ENCODE results near the gene GRHL1.
"Not testable (repeated sequence)": the region's sequence is repeated elsewhere in the genome, so short reads cannot be mapped to it uniquely, and the experiment has no call there.

The GRHL1 gene

GRCh38 chr2:9919512-9919911, 32.0 kb upstream of the GRHL1 start:
- peaks cover 9 to 21% (median 17%) of the 10 kb centered on the region in 5 donors for H3K36me3 ChIP-seq (ENCODE audit: control insufficient read depth in 5 of 5, insufficient read depth in 5 of 5, low read length in 5 of 5)

GRCh38 chr2:9927020-9927419, 24.5 kb upstream of the GRHL1 start:
- H3K4me1 ChIP-seq (ENCODE audit: control insufficient read depth in 5 of 5, insufficient read depth in 5 of 5, low read length in 5 of 5); H3K9ac ChIP-seq (ENCODE audit: low read length in 5 of 5); H3K4me3 ChIP-seq (ENCODE audit: low read depth in 1 of 5, low read length in 5 of 5); H3K36me3 ChIP-seq (ENCODE audit: control insufficient read depth in 5 of 5, insufficient read depth in 5 of 5, low read length in 5 of 5); H3K9me3 ChIP-seq (ENCODE audit: control insufficient read depth in 5 of 5, low read length in 5 of 5); H3K27ac ChIP-seq (ENCODE audit: low read depth, low read length); H3K27me3 ChIP-seq (ENCODE audit: control insufficient read depth in 5 of 5, insufficient read depth in 4 of 5, low read length in 5 of 5): not testable (repeated sequence)

More at GRCh38 chr2:9919512-9919911, 32.0 kb upstream of the GRHL1 start:
- Histone ChIP-seq H3K27ac (ENCODE audit: low read depth, low read length) (no peak overlapping the region), H3K4me3 (ENCODE audit: low read depth in 1 of 5, low read length in 5 of 5) (no peak overlapping the region), H3K9me3 (ENCODE audit: control insufficient read depth in 5 of 5, low read length in 5 of 5) (no peaks in the 10 kb centered on the region), H3K4me1 (ENCODE audit: control insufficient read depth in 5 of 5, insufficient read depth in 5 of 5, low read length in 5 of 5) (peaks cover 0 to 4% (median 0%) of the 10 kb centered on the region in 5 donors), H3K27me3 (ENCODE audit: control insufficient read depth in 5 of 5, insufficient read depth in 4 of 5, low read length in 5 of 5) (no peaks in the 10 kb centered on the region), H3K9ac (ENCODE audit: low read length in 5 of 5) (no peak overlapping the region)

GRCh38 chr2:9937258-9937657, 14.2 kb upstream of the GRHL1 start:
- no peaks in the 10 kb centered on the region for H3K4me1 ChIP-seq (ENCODE audit: control insufficient read depth in 5 of 5, insufficient read depth in 5 of 5, low read length in 5 of 5)
- no peak overlapping the region for H3K4me3 ChIP-seq (ENCODE audit: low read depth in 1 of 5, low read length in 5 of 5)
- no peak overlapping the region for H3K9ac ChIP-seq (ENCODE audit: low read length in 5 of 5)
- no peak overlapping the region for H3K27ac ChIP-seq (ENCODE audit: low read depth, low read length)
- H3K9me3 ChIP-seq (ENCODE audit: control insufficient read depth in 5 of 5, low read length in 5 of 5): no peaks in the 10 kb centered on the region
- H3K36me3 ChIP-seq (ENCODE audit: control insufficient read depth in 5 of 5, insufficient read depth in 5 of 5, low read length in 5 of 5): peaks cover 0 to 20% (median 7%) of the 10 kb centered on the region in 5 donors
- peaks cover 0 to 2% (median 0%) of the 10 kb centered on the region in 5 donors for H3K27me3 ChIP-seq (ENCODE audit: control insufficient read depth in 5 of 5, insufficient read depth in 4 of 5, low read length in 5 of 5)

- no peaks in the 10 kb centered on the region for H3K4me1 ChIP-seq (ENCODE audit: control insufficient read depth in 5 of 5, insufficient read depth in 5 of 5, low read length in 5 of 5)
- no peak overlapping the region for H3K27ac ChIP-seq (ENCODE audit: low read depth, low read length)
- H3K36me3 ChIP-seq (ENCODE audit: control insufficient read depth in 5 of 5, insufficient read depth in 5 of 5, low read length in 5 of 5): peaks cover 0 to 13% (median 7%) of the 10 kb centered on the region in 5 donors
- no peaks in the 10 kb centered on the region for H3K9me3 ChIP-seq (ENCODE audit: control insufficient read depth in 5 of 5, low read length in 5 of 5)
- H3K4me3 ChIP-seq (ENCODE audit: low read depth in 1 of 5, low read length in 5 of 5): no peak overlapping the region
- H3K27me3 ChIP-seq (ENCODE audit: control insufficient read depth in 5 of 5, insufficient read depth in 4 of 5, low read length in 5 of 5): peaks cover 0 to 3% (median 0%) of the 10 kb centered on the region in 5 donors
- H3K9ac ChIP-seq (ENCODE audit: low read length in 5 of 5): no peak overlapping the region
Measured at GRCh38 chr2:9937968-9938367, 13.5 kb upstream of the GRHL1 start.

- H3K27ac ChIP-seq (ENCODE audit: low read depth, low read length): no peak overlapping the region
- peaks cover 0 to 6% (median 0%) of the 10 kb centered on the region in 5 donors for H3K27me3 ChIP-seq (ENCODE audit: control insufficient read depth in 5 of 5, insufficient read depth in 4 of 5, low read length in 5 of 5)
- no peak overlapping the region for H3K9ac ChIP-seq (ENCODE audit: low read length in 5 of 5)
- H3K36me3 ChIP-seq (ENCODE audit: control insufficient read depth in 5 of 5, insufficient read depth in 5 of 5, low read length in 5 of 5): peaks cover 0 to 3% (median 2%) of the 10 kb centered on the region in 5 donors
- no peak overlapping the region for H3K4me3 ChIP-seq (ENCODE audit: low read depth in 1 of 5, low read length in 5 of 5)
- H3K9me3 ChIP-seq (ENCODE audit: control insufficient read depth in 5 of 5, low read length in 5 of 5): no peaks in the 10 kb centered on the region
- H3K4me1 ChIP-seq (ENCODE audit: control insufficient read depth in 5 of 5, insufficient read depth in 5 of 5, low read length in 5 of 5): peaks cover 0 to 1% (median 0%) of the 10 kb centered on the region in 5 donors
Measured at GRCh38 chr2:9939587-9940485, 11.7 kb upstream of the GRHL1 start.

GRCh38 chr2:9941196-9941995, 10.1 kb upstream of the GRHL1 start:
- Histone ChIP-seq H3K27ac (ENCODE audit: low read depth, low read length) (no peak overlapping the region), H3K9ac (ENCODE audit: low read length in 5 of 5) (no peak overlapping the region), H3K9me3 (ENCODE audit: control insufficient read depth in 5 of 5, low read length in 5 of 5) (no peaks in the 10 kb centered on the region), H3K36me3 (ENCODE audit: control insufficient read depth in 5 of 5, insufficient read depth in 5 of 5, low read length in 5 of 5) (no peaks in the 10 kb centered on the region), H3K4me1 (ENCODE audit: control insufficient read depth in 5 of 5, insufficient read depth in 5 of 5, low read length in 5 of 5) (peaks cover 0 to 1% (median 0%) of the 10 kb centered on the region in 5 donors), H3K4me3 (ENCODE audit: low read depth in 1 of 5, low read length in 5 of 5) (no peak overlapping the region), H3K27me3 (ENCODE audit: control insufficient read depth in 5 of 5, insufficient read depth in 4 of 5, low read length in 5 of 5) (peaks cover 0 to 18% (median 8%) of the 10 kb centered on the region in 5 donors)

GRCh38 chr2:9941996-9942390, 9.5 kb upstream of the GRHL1 start:
- H3K4me1 ChIP-seq (ENCODE audit: control insufficient read depth in 5 of 5, insufficient read depth in 5 of 5, low read length in 5 of 5): peaks cover 0 to 1% (median 0%) of the 10 kb centered on the region in 5 donors
- no peaks in the 10 kb centered on the region for H3K9me3 ChIP-seq (ENCODE audit: control insufficient read depth in 5 of 5, low read length in 5 of 5)
- H3K4me3 ChIP-seq (ENCODE audit: low read depth in 1 of 5, low read length in 5 of 5): no peak overlapping the region
- no peak overlapping the region for H3K27ac ChIP-seq (ENCODE audit: low read depth, low read length)
- no peak overlapping the region for H3K9ac ChIP-seq (ENCODE audit: low read length in 5 of 5)
- peaks cover 0 to 19% (median 8%) of the 10 kb centered on the region in 5 donors for H3K27me3 ChIP-seq (ENCODE audit: control insufficient read depth in 5 of 5, insufficient read depth in 4 of 5, low read length in 5 of 5)
- H3K36me3 ChIP-seq (ENCODE audit: control insufficient read depth in 5 of 5, insufficient read depth in 5 of 5, low read length in 5 of 5): no peaks in the 10 kb centered on the region

- no peaks in the 10 kb centered on the region for H3K9me3 ChIP-seq (ENCODE audit: control insufficient read depth in 5 of 5, low read length in 5 of 5)
- no peak overlapping the region for H3K9ac ChIP-seq (ENCODE audit: low read length in 5 of 5)
- H3K27ac ChIP-seq (ENCODE audit: low read depth, low read length): no peak overlapping the region
- H3K36me3 ChIP-seq (ENCODE audit: control insufficient read depth in 5 of 5, insufficient read depth in 5 of 5, low read length in 5 of 5): no peaks in the 10 kb centered on the region
- H3K4me3 ChIP-seq (ENCODE audit: low read depth in 1 of 5, low read length in 5 of 5): no peak overlapping the region
- peaks cover 0 to 19% (median 8%) of the 10 kb centered on the region in 5 donors for H3K27me3 ChIP-seq (ENCODE audit: control insufficient read depth in 5 of 5, insufficient read depth in 4 of 5, low read length in 5 of 5)
- H3K4me1 ChIP-seq (ENCODE audit: control insufficient read depth in 5 of 5, insufficient read depth in 5 of 5, low read length in 5 of 5): peaks cover 0 to 1% (median 0%) of the 10 kb centered on the region in 5 donors
Measured at GRCh38 chr2:9944330-9944758, 7.1 kb upstream of the GRHL1 start.

GRCh38 chr2:9945596-9945995, 5.9 kb upstream of the GRHL1 start:
- no peaks in the 10 kb centered on the region for H3K36me3 ChIP-seq (ENCODE audit: control insufficient read depth in 5 of 5, insufficient read depth in 5 of 5, low read length in 5 of 5)
- H3K4me3 ChIP-seq (ENCODE audit: low read depth in 1 of 5, low read length in 5 of 5): no peak overlapping the region
- H3K4me1 ChIP-seq (ENCODE audit: control insufficient read depth in 5 of 5, insufficient read depth in 5 of 5, low read length in 5 of 5): peaks cover 0 to 4% (median 1%) of the 10 kb centered on the region in 5 donors
- H3K9me3 ChIP-seq (ENCODE audit: control insufficient read depth in 5 of 5, low read length in 5 of 5): no peaks in the 10 kb centered on the region
- no peak overlapping the region for H3K9ac ChIP-seq (ENCODE audit: low read length in 5 of 5)
- H3K27me3 ChIP-seq (ENCODE audit: control insufficient read depth in 5 of 5, insufficient read depth in 4 of 5, low read length in 5 of 5): peaks cover 0 to 19% (median 8%) of the 10 kb centered on the region in 5 donors
- no peak overlapping the region for H3K27ac ChIP-seq (ENCODE audit: low read depth, low read length)

- no peak overlapping the region for H3K4me3 ChIP-seq (ENCODE audit: low read depth in 1 of 5, low read length in 5 of 5)
- no peaks in the 10 kb centered on the region for H3K36me3 ChIP-seq (ENCODE audit: control insufficient read depth in 5 of 5, insufficient read depth in 5 of 5, low read length in 5 of 5)
- no peak overlapping the region for H3K9ac ChIP-seq (ENCODE audit: low read length in 5 of 5)
- H3K27me3 ChIP-seq (ENCODE audit: control insufficient read depth in 5 of 5, insufficient read depth in 4 of 5, low read length in 5 of 5): peaks cover 0 to 19% (median 8%) of the 10 kb centered on the region in 5 donors
- H3K4me1 ChIP-seq (ENCODE audit: control insufficient read depth in 5 of 5, insufficient read depth in 5 of 5, low read length in 5 of 5): peaks cover 0 to 9% (median 1%) of the 10 kb centered on the region in 5 donors
- no peaks in the 10 kb centered on the region for H3K9me3 ChIP-seq (ENCODE audit: control insufficient read depth in 5 of 5, low read length in 5 of 5)
- no peak overlapping the region for H3K27ac ChIP-seq (ENCODE audit: low read depth, low read length)
Measured at GRCh38 chr2:9946076-9946475, 5.4 kb upstream of the GRHL1 start.

Data from subcutaneous abdominal adipose tissue (tissue), 5 donors.